Measurements from ENCODE around the gene GBE1.

Gene GBE1

DNA sequence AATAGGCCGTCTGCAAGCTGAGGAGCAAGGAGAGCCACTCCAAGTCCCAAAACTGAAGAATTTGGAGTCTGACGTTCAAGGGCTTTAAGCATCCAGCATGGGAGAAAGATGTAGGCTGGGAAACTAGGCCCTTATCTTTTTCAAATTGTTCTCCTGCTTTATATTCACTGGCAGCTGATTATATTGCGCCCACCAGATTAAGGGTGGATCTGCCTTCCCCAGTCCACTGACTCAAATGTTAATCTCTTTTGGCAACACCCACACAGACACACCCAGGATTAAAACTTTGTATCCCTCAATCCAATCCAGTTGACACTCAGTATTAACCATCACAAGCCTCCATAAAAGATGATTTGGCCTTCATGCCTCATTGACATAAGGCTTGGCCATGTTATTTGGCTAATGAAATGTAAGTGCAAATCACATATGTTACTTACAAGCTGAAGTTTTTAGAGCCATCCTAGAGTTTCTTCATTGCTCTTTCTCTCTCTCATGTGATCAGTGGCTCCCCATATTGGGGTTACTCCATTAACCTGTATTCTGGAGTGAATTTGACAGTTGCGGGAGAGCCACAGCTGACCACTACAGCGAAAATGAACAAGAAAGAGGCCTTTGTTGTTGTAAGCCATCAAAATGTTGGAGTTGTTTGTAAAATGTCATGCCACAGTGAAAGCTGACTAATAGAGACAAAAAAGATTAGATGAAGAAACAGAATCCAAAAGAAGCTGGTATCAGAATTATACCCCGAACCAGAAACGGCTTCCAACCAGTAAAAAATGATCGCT, 61.7 kb downstream of the GBE1 start:
- no peak for DNase-seq (ENCODE audit: low read depth)

DNA sequence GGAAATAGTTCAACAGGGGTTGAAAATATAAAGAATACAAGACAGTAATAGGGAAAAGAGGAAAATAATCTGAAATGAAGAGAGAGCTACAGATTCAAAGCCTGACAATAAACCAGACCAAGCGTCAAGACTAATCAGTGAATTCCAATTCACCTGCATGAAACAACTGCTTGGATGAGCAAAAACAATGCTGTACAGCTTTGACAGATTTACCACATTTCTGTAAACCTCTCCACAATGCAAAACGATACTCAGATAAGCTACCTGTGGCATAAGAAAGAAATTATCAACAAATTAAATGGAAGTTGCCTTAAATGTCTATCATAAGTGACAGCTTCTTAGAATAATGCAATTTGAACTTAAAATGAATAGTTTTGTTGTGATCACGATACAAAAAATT, 65.4 kb downstream of the GBE1 start:
- no peak for DNase-seq (ENCODE audit: low read depth)

DNA sequence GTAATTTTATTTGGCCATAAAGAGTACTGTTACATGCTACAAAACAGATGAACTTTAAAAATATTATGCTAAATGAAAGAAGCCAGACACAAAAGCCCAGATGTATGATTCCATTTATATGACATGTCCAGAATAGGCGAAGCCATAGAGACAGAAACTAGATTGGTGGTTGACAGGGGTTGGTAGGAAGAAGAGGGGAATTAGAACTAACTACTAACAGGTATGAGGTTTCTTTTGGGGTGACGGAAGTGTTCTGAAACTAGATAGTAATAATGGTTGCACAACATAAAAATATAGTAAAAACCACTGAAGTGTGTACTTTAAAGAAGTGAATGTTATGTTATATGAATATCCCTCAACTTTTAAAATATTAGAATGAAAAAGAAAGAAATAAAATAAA, 66.1 kb downstream of the GBE1 start:
- no peak for DNase-seq (ENCODE audit: low read depth)

DNA sequence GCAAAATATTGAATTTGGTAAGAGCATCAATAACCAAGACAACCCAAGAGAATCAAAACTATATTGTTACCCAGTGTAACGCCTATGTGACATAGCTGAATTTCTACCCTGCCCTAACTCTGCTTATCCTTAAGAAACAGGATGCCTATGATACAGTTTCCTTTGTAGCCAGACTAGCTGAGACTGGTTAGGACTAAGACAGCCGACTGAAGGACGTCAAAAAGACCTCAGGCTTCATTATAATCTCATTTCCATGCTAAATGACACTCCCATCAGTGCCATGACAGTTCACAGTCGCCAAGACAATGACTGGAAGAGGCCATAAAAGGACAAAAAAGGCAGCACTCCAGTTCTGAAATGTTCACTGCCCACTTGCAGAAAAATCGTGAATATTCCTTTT, 66.8 kb downstream of the GBE1 start:
- DNase-seq (ENCODE audit: low read depth), result no peak

DNA sequence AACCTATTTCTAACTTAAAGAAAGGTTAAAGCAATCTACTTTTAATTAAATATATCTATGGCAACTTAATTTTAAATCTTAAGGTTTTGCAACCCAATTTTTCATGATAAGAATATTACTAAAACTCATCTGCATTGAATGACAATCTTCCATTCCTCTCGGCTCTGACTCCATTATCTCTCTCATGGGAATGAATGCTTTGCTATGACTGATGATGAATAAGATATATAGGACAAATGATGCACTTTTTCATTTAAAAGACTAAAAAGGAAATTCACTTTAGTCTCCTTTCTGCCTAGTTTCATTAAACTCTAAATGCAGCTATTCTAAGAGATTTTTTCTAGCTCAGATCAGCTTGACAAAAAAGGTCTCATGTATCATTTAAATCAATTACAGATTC, 68.7 kb downstream of the GBE1 start:
- no peak for DNase-seq (ENCODE audit: low read depth)

DNA sequence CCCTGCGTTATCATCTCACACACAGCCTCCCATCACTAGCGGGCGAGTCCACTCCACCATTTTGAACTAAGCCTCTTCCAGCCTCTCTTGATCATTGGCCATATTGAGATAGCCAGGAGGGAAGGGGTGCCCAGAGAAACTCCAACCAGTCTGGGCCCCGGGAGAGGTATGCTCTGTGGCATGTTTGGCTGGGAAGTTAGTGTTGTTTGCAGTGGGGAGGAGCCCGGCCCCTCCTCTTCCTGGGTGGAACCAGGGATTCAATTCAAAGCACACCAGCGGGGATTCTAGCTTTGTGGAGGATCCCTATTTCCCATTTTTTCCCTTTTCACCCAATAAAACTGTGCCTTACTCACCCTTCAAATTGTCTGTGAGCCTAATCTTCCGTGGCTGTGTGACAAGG, 71.8 kb downstream of the GBE1 start:
- DNase-seq (ENCODE audit: low read depth), result no peak

DNA sequence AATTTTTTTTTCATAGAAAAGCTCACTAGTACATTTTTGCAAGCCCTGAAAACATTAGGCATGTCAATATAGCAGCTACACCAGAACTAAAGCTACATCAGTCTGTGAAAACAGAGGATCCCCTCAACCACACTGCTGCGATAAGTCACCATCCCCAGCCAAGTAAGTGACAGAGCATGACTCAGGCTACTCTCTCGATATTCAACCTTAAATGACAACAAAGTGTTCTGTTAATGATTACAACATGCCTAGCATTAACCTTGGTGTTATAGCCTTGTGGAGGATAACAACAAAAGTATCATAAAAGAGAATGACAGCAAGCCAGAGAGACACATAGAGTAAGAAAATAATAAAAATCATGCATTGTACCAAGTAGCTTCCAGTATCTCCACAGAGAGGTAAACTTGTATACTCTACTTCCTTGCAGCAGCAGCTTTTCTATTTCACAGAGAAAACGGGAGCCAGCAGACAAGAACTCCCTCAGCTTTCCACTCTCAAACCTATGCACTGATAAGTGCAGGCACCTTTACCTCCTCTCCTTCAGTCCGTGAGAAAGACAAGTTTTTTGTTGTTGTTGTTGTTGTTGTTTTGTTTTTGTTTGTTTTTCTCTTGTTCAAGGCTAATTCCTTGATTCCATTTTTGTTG, 76.6 kb downstream of the GBE1 start:
- DNase-seq (ENCODE audit: low read depth), result no peak

DNA sequence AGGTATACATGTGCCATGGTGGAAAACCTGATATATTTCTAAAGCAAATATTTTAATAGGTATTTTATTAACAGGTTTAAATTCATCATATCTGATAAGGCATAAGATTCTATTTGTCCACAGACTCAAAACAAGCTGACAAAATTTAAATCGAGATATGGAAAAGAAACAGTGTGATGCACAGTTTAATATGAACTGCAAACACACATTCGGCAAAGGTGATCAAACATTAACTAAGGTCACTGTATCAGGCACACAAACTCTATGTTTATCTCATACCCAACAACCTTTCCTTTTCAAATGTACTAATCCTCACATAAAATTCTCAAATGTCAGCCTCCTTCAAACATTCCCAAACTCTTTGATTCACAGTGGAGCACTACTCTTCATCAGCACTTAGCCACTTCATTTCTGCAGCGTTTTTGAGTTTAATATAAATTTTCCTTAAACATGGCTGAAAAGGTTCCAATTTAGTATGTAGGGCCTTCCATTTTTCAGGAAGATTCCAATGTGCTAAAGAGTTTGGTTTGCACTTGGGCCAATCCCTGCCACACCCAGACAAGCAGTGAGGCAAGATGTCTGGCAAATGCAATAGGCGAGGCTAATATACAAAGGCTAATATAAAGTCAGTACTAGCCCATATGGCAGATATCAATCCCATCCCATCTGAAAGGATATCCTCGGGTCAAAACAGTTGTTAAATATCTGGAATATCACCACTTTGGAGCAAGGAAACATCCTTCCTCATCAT, 84.6 kb downstream of the GBE1 start:
- DNase-seq (ENCODE audit: low read depth), result no peak

DNA sequence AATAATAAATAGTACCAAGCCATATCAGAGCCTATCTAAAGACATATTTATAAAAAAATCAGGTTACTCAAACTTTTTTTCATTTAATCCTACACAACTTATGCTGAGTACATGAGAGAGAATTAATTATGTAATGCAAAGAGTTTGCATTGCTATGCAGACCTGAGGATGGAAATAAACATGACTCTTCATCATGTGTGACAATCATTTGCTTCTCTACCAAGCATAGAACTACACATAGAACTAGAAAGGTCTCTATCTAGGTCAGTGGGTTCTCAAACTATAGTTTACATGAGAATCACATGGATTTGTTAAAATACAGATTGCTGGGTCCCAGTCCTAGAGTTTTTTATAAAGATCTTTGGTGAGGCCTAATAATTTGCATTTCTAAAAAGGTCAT, 86.8 kb downstream of the GBE1 start:
- no peak for DNase-seq (ENCODE audit: low read depth)

DNA sequence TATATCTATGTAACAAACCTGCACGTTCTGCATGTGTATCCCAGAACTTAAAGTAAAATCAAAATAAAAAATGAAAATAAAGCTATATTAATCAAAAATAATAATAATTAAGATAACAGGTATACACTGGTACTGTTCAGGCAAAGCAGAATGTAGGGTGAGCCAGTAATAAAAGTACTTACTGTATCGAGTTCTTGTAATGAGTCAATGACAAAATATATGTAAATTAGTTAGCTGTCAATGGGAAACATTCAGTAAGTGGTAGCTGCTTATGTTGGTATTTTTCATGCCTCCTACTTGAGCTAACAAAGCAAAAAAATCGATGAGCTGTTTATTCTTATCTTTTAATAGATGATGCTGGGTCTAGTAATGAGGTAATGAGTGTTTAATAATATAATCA, 93.2 kb downstream of the GBE1 start:
- no peak for DNase-seq (ENCODE audit: low read depth)

DNA sequence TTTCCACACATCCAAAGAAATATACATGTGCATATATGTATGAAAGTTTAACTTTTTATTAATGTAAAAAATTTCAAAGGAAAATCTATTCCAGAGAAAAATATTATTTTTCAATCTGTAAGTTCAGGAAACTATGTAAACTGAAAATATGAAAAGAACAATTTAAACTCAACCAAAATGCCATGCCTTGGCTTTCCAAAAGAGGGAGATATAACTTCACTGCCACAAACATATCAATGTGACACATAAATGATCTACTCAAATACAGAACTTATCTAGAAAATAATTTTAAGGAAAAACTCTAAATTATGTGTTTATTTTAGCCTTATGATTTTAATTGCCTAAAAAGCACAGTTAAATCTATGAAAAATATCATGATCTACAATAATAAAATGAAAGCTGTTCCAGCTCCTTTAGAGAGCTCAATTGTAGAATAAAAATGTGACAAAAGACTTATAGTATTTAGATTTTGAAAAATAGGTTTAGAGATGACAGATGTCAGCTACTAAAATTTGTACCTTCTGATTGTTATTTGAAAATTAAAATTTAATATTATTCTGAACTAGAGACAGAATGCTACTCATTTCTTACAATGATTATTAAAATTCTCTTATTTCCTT, 94.8 kb downstream of the GBE1 start:
- DNase-seq (ENCODE audit: low read depth), result no peak

DNA sequence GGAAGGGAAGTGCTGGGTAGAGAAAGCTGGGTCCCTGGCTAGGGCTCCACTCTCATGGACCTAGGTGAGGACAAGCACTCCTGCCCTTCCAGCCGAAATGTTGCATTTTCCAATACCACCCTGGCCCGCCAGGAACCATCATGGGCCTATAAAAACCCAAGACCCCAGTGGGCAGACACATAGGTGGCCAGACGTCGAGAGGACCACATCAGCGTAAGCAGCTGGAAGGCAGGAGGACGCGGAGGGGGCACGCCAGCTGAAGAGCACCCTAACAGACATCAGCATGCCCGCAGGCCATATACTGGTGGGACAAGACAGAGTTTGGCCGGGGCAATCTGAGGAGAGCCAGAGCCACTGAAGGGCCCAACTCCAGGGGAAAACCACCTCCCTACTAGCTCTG, 98.3 kb downstream of the GBE1 start:
- no peak for DNase-seq (ENCODE audit: low read depth)

DNA sequence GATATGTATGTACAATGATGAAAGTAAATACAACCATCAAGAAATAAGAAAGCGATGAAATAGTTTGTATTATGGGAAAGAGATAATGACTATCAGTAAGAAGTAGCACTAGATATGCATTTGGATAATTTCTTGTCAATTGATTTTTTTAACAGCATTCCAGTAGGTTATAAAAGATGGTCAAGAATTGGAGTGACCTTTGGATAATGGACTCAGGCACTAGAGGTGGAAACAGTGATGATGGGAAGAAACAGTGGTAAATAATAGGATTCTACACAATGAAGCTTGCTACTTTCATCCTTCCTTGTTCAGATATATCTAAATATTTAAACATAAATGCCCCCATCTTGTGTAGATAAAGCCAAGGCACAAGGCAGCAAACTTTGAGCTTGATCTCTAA, 101.4 kb downstream of the GBE1 start:
- no peak for DNase-seq (ENCODE audit: low read depth)

DNA sequence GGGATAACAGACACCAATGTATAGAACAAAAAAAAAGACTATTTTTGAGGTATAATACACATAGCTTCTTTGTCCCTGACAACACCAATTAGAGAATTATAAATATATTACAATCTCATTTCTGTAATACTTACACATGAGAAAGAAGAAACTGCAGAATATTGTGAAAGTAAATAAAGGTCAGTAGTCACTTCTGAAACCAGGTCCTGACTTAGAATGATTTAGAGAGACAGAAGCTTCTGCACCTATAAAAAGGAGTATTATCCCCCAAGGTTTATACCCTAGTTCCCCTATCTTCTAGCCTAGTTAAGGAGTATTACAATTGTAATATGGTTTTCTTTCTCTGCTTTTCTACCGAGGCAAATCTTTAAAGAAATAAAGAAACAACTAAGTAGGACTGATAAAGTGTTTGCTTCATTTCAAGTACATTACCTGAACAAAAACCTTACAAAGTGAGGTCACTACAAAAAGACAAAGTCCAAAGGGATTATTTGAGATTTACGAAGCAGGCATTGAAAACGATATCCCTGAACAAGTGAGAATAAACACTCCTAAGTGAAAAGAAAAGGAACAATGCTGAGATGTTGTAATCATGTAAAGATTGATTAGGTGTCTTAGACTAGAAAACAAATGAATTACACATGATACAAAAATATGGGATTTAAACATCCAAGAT, 103.0 kb downstream of the GBE1 start:
- no peak for DNase-seq (ENCODE audit: low read depth)

DNA sequence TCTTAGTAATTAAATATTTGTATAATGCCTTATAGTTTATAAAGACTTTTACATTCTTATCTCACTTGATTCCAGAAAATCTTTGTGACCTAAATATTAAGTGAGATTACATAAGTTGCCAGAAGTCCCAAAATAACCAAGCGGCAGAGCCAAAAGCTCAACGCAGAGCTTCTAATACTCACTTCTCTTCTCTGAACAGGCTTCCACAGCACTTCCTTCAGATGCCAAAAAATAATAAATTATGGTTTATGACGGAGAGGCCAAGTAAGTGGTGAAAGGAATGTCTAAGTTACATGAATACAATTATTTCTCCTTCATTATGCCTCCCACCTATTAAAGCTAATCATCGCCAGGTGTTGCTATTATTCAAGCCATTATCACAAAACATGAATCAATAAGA, 110.3 kb downstream of the GBE1 start:
- no peak for DNase-seq (ENCODE audit: low read depth)

DNA sequence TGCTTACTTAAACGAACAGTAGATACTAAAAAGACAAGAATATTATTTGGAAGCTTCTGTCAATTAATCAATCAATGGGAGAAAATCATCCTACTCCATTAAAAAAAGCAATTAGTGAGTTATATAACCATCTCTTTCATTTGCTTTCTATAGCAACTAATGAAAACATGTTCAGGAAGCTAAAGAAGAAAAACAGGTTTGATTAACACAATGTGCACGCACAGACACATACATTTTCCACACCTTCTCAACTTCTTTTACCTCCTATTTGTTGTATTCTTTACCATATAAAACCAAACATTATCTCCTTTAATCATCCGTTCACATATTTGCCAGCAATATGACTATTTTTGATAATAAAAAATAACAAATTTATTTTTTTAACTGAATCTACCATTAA, 111.3 kb downstream of the GBE1 start:
- no peak for DNase-seq (ENCODE audit: low read depth)

DNA sequence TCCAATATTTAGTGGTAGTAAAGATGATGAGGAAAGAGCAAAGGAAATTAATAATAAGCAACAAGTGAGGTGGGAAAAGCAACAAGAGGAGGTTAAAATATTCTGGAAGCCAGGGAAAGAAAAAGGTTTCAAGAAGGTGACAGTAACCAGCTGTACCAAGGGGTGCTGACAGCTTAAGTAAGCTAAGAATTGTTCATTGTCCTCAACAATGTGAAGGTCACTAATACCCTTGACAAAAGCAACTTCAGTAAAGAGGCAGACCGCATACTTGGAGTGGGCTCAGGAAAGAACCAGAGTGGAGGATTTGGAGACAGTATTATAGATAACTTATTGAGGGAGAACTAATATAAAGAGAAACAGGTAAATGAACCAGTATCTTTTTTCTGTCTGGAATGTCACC, 116.2 kb downstream of the GBE1 start:
- DNase-seq (ENCODE audit: low read depth), result no peak

DNA sequence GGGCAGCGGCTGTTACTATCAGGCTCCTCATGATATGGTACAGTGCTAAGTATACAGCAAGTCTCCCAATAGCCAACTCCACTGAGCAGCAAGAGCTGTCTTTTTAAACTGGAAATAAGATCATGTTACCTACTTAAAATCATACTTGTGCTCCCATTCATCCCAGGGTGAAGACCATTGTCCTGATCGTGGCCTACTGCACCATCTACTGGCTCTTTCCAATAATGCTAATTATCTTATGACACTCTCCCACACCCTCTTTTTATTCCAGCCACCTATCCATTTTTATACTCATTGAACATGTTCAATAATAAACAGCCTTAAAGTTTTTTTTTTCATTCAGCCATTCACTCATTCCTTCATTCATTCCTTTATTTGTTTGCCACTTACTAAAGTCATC, 117.7 kb downstream of the GBE1 start:
- DNase-seq (ENCODE audit: low read depth), result no peak

DNA sequence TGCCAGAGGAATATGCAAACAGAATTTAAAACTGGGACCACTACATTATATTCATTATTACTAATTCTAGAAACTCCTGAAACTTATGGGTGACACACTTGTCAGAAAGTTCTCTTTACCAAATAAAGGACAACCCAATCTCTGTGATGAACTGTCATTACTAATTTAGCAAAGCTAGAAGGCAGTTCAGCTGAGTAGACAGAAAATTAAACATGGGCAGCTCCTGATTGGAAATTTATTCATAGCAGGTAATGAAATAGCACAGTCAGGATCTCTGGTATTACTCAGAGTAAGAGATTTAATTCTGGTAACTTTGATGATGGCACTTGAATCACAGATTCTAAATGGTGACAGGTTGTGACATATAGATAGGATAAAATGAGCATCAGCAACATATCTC, 123.0 kb downstream of the GBE1 start:
- no peak for DNase-seq (ENCODE audit: low read depth)

DNA sequence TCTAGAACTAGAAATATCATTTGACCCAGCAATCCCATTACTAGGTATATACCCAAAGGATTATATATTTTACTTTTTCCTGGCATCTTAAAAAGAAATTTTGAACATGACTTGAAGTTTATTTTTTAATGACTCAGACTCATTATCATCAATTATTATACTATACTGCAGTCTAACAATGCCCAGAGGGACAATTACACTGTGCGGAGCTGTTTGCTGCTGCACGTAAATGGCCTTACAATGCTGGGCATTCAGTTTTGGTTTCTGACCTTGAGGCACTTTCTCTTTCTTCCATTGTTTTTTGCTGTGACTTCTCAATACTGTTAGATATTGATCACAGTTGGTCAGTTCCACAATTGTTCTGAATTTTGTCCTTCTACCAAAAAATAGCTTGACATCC, 128.8 kb downstream of the GBE1 start:
- no peak for DNase-seq (ENCODE audit: low read depth)

DNA sequence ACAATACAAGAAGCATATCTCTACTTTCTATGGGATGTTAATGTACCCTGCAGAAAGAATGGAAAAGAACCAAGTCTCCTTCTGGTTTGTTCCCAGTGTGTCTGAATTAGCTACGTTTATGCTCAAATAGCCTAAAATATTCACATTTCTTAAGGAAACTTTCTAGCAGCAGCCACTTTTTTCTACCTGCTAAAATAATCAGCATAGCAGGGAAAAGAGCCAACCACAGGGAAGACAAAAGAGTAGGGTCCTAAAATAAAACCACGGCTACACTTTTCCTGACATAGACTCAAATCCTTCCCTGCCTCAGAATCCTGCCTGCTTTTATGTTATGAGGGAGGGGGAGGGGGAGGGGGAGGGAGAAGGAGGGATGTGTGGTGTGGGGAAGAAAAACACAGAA, 136.7 kb downstream of the GBE1 start:
- DNase-seq (ENCODE audit: low read depth), result no peak

DNA sequence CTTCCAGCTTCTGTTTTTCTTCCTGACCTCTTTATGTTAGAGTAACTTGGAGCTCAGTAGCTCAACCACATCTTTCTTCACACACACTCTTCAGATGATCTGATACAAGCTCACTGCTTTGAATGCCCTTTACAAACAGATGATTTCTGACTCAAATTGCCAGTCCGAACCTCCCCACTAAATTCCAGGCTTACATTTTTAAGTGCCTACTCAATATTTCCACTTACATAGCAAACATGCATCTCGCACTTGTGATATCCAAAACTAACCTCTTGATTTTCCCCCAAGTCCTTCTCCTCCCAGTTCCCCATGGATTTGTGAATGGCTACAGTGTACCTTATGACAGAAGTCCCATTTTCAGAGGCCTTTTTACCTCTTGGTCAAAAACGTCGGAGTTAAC, 139.1 kb downstream of the GBE1 start:
- no peak for DNase-seq (ENCODE audit: low read depth)

Measured in activated T-cell treated with anti-CD3 and anti-CD28 coated beads for 48 hours (primary cell).